Ascending aorta (tissue), 2 donors: ENCODE results near the gene EBF3. TPM values are rescaled to one million over a fixed set of nuclear protein-coding genes. Genes with fewer than 3 reads are reported as not detected.

ENCODE experiments used
- DNase-seq, 2 donors: peaks; one replicate each; pipeline ENCODE4 v3.0.0-alpha.2; 2019; ENCODE audit warnings: low spot score in 2 of 2
- H3K27ac ChIP-seq, 2 donors: fragments of 200-600 bp; sonication (generic); one replicate each; pipeline ENCODE4 v1.5.1; 2016 to 2017; ENCODE audit warnings: mild to moderate bottlenecking in 1 of 2
- H3K27me3 ChIP-seq: fragments of 200-600 bp; sonication (generic); one replicate; pipeline ENCODE4 v1.5.1; 2017
- H3K36me3 ChIP-seq, 2 donors: fragments of 200-600 bp; sonication (generic); one replicate each; pipeline ENCODE4 v1.5.1; 2016
- H3K4me1 ChIP-seq, 2 donors: fragments of 200-600 bp; sonication (generic); one replicate each; pipeline ENCODE4 v1.5.1; 2016 to 2017; ENCODE audit warnings: mild to moderate bottlenecking in 1 of 2
- H3K4me3 ChIP-seq, 2 donors: fragments of 200-600 bp; sonication (generic); one replicate each; pipeline ENCODE4 v1.5.1; 2016 to 2017; ENCODE audit warnings: mild to moderate bottlenecking in 1 of 2
- H3K9me3 ChIP-seq, 2 donors: fragments of 200-600 bp; sonication (generic); one replicate each; pipeline ENCODE4 v1.5.1; 2016
- intact Hi-C: fragments of 100-400 bp; cut with DNase I; formaldehyde crosslinking; loops from one replicate; pipeline ENCODE4 v1.15.1; 2023
- total RNA-seq: library from RNA; depleted of rRNA; stranded (reverse); fragments of >200 nt; gene quantifications from one replicate; pipeline ENCODE4 v1.1.0, GENCODE V29; 2016
- TF ChIP-seq, protein P1 (sequence below), 3 experiments: fragments of 200-600 bp in 2 of 3; fragments of 450-650 bp in 1 of 3; sonication (generic) in 2 of 3; IDR thresholded peaks; one replicate each; pipeline ENCODE4 v1.5.1; 2016 to 2019; ENCODE audit warnings: antibody characterized with exemption in 3 of 3, mild to moderate bottlenecking in 1 of 3, moderate library complexity in 1 of 3

Gene EBF3
- total RNA-seq, 1 donor from 2014 or later, result 20.2 TPM

- Histone ChIP-seq H3K36me3 (no peaks in the 10 kb centered on the region), H3K4me1 (no peaks in the 10 kb centered on the region), H3K27me3 (no peaks in the 10 kb centered on the region), H3K27ac (no peak overlapping the region), H3K4me3 (no peak overlapping the region), H3K9me3 (no peaks in the 10 kb centered on the region)
- DNase-seq, result no peak
- TF ChIP-seq, protein P1, sequence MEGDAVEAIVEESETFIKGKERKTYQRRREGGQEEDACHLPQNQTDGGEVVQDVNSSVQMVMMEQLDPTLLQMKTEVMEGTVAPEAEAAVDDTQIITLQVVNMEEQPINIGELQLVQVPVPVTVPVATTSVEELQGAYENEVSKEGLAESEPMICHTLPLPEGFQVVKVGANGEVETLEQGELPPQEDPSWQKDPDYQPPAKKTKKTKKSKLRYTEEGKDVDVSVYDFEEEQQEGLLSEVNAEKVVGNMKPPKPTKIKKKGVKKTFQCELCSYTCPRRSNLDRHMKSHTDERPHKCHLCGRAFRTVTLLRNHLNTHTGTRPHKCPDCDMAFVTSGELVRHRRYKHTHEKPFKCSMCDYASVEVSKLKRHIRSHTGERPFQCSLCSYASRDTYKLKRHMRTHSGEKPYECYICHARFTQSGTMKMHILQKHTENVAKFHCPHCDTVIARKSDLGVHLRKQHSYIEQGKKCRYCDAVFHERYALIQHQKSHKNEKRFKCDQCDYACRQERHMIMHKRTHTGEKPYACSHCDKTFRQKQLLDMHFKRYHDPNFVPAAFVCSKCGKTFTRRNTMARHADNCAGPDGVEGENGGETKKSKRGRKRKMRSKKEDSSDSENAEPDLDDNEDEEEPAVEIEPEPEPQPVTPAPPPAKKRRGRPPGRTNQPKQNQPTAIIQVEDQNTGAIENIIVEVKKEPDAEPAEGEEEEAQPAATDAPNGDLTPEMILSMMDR (IDR thresholded peaks at IDR 0.05), result no peak
- intact Hi-C loops, result no loop called here
These were observed 143.6 kb downstream of the EBF3 start for GRCh38 chr10:129820451-129820850.

- Histone ChIP-seq H3K27ac (no peak overlapping the region), H3K27me3 (no peaks in the 10 kb centered on the region), H3K4me1 (no peaks in the 10 kb centered on the region), H3K4me3 (no peak overlapping the region), H3K9me3 (no peaks in the 10 kb centered on the region), H3K36me3 (no peaks in the 10 kb centered on the region)
- TF ChIP-seq, protein P1 (IDR thresholded peaks at IDR 0.05), result no peak
- intact Hi-C loops, result no loop called here
- DNase-seq, result no peak
These were observed 147.4 kb downstream of the EBF3 start for GRCh38 chr10:129816656-129817045.

DNA sequence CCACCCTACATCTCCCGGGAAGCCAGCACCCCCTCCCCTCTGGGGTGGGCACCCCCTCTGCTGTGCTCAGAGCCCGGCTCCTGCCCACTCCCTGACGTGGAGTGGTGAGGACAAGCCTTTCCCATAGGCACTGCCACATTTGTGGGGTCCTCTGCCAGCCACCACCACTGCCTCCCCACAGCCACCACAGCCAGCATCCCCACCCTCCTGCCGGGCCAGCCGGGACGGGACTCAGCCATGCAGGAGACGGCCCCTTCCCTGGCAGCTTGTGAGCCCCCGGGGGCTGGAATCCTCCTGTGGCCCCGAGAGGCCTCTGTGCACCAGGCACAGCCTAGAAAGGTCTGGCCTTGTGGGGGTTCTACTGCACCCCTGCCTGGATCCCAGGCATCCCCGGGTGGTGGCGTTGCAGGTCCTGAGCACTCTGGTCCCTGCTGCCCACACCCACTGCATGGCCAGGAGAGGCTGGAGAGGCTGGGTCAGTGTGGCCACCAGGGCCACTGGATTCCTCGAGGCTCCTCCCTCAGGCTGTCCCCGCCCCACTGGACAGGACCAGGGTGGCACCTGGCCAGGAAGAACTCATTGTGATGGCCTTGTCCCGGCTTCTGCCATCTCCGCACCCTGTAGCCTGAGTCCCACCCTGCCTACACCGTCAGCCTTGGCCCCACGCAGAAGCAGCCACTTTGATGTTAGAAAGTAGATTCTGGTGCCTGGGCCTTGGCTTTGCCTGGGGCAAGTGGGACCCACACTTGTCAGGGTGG is 148.0 kb downstream of the EBF3 start:
- no peak overlapping the region for H3K4me3 ChIP-seq
- no peak for DNase-seq
- H3K36me3 ChIP-seq, result no peaks in the 10 kb centered on the region
- intact Hi-C loops, result no loop called here
- no peaks in the 10 kb centered on the region for H3K9me3 ChIP-seq
- no peaks in the 10 kb centered on the region for H3K27me3 ChIP-seq
- H3K27ac ChIP-seq, result no peak overlapping the region
- no peaks in the 10 kb centered on the region for H3K4me1 ChIP-seq
- TF ChIP-seq, protein P1 (IDR thresholded peaks at IDR 0.05), result no peak

DNA sequence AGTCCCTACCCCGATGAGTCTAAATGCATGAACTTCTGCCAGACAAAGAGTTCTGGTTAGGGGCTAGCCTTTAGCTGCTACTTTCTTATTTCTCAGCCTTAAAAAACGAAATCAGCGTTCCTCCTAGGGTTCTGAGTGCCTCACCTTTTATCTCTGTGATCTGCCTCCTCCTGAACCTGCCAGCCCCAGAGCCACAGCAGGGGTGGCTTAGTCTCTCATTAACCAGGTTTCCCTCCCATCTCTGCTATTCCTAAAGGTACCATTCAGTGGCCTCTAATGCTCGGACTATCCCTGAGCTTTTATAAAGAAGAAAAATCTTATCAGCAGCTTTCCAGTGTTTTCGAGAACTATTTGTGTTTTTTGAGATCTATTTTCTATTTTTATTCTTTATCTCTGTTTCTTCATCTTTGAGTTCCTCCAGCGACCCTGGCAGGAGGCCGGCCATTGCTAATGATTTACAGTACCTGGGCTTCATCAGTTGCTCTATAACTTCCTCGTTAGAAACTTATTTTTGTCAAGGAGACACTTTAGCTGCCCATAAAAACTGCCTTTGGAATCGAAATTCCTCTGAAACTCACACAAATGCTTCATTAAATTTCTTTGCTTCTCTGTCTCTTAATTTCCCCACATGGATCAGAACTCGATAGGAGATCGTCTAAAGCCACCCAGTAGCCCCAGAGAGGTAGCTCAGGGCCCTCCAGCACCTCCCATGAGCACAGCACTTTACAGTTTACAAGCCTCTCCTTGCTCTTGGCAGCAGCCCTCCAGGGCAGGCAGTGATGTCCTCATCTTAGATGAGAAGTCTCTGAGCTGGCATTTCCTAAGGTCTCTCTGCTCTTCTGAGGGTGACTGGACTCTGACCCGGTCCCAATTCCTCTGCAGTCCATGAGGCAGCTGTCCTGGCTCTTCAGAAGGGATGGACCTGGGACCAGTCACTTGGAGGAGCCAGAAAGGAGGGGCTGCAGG is 149.1 kb downstream of the EBF3 start:
- no peak overlapping the region for H3K27ac ChIP-seq
- no peak for DNase-seq
- H3K4me3 ChIP-seq, result no peak overlapping the region
- H3K36me3 ChIP-seq, result no peaks in the 10 kb centered on the region
- no peaks in the 10 kb centered on the region for H3K4me1 ChIP-seq
- TF ChIP-seq, protein P1 (IDR thresholded peaks at IDR 0.05), result no peak
- intact Hi-C loops, result no loop called here
- H3K27me3 ChIP-seq, result no peaks in the 10 kb centered on the region
- H3K9me3 ChIP-seq, result no peaks in the 10 kb centered on the region

DNA sequence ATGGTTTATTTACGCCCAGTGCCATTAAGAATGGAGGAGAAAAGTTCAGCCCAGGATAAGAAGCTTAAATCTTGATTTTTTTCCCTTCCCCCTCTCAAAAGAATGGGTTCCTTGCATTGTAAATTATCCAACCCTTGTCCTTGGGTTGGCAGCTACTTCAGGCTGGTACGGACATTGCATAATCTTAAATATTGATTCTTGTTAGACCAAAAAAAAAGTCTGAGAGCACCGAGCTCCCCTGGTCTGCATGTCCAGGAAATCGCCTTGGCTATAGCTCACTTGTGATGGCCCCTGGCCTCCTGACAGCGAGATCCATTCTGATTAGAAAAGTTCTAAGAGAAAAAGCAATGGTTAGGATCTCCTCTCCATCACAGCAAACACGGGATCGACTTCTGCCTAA is 151.7 kb downstream of the EBF3 start:
- H3K27me3 ChIP-seq, result no peaks in the 10 kb centered on the region

More for the DNA sequence above, 151.7 kb downstream of the EBF3 start:
- H3K36me3 ChIP-seq, result no peaks in the 10 kb centered on the region
- DNase-seq, result no peak
- TF ChIP-seq, protein P1 (IDR thresholded peaks at IDR 0.05), result no peak
- no peak overlapping the region for H3K27ac ChIP-seq
- intact Hi-C loops, result no loop called here
- H3K4me3 ChIP-seq, result no peak overlapping the region
- H3K9me3 ChIP-seq, result no peaks in the 10 kb centered on the region
- no peaks in the 10 kb centered on the region for H3K4me1 ChIP-seq
